HG03565 (cell line): ENCODE measurements around the gene TMEM182.

Source experiments
- ATAC-seq: cut with Tn5 transposase; IDR thresholded peaks from one replicate; pipeline ENCODE4 v1.9.1; 2021; ENCODE audit warnings: mild to moderate bottlenecking, moderate library complexity; ENCODE audit not compliant: unreplicated experiment

The TMEM182 gene, protein sequence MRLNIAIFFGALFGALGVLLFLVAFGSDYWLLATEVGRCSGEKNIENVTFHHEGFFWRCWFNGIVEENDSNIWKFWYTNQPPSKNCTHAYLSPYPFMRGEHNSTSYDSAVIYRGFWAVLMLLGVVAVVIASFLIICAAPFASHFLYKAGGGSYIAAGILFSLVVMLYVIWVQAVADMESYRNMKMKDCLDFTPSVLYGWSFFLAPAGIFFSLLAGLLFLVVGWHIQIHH

DNA sequence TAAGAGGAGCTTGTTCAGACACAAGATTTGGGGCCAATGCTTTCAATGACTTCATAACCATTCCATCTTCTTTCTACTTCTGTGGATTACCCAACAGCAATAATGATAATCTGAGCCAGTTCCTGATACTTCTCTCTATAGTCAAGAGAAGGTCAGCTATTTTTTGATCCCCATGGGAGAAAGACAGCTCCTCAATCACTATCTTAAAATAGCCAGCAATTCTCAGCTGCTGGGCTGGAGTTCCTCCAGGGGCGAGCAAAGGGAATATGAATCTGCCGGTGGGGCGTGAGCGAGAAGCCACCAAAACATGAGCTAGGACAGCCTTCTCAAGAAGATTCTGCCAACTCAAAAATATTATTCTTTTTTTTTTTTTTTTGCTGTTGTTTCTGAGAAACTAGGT, at the start of gene TMEM182:
Gene TMEM182, plus strand, starts transcription at position 269 of the 400 bp plus-strand sequence. CDS start 187 bp downstream, outside the sequence.
- no peak for ATAC-seq

DNA sequence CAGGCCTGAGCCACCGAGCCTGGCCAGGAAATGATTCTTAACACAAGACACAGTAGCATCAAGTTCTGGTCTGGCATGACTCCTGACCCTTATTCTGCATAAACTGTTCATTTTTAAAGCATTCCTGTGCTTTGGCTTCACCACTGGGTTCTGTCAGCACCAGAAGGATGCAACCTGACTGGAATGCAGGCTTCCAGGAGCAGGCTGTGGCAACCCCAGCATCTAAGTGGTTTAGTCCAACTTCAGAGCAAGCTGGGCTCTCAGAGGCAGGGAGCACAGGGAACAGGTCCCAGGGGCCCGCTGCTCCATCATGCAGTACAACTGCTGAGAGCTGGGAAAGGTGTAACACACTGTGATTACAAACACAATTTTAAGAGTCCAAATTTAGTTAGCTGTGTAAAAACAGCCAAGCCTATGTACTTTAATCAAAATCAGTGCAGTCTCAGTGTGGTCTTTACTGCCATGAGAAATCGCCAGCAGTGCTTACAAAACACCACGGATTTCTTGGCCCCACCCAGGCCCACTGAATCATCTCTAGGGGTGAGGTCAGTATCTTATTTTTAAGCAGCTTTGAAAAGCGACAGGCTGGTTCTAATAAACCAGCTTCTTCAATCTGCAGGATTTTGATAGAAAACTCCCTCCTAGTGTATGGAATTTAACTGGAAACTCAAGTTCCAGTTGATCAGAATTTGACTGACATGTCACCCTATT, 44.4 kb upstream of the TMEM182 start:
- no peak for ATAC-seq

DNA sequence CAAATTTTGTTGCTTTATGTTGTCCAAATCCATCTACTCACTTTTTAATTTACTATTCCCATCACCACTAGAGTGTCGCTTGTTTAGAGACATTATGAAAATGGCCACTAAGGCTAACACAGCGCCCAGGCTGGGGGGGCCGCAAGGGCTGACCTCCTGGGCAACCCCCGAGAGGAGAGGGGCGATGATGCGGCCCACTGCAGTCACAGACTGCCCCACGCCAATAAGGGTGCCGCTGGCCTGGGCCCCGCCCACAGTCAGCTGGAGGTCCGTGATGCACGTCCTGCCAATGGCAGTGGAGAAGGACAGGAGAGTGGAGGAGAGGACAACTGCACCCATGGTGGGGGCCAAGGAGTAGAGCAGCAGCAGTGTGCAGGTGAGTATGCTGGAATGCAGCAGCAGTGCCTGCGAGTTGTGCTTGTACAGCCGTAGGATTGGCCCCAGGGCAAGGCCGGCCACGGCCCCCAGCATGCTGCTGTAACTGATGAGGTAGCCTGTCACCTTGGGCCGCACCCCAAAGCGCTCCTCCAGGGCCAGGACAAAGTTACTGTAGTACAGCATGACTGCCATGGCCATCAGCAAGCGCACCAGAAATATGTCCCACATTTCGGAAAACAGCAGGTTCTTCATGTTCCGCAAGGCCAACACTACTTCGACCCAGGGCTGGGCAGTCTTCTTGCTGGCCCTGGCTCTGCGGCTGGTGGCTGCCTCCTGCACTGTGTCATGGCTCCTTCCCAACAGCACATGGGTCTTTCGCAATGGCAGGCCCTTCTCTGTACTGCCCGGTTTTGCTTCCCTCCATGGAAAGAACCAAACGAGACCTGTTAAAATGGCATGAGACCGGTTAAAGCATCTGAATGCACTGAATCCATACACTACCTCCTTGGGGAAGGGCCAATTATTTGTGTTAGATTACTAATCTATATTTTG, 43.2 kb upstream of the TMEM182 start:
- ATAC-seq = no peak

DNA sequence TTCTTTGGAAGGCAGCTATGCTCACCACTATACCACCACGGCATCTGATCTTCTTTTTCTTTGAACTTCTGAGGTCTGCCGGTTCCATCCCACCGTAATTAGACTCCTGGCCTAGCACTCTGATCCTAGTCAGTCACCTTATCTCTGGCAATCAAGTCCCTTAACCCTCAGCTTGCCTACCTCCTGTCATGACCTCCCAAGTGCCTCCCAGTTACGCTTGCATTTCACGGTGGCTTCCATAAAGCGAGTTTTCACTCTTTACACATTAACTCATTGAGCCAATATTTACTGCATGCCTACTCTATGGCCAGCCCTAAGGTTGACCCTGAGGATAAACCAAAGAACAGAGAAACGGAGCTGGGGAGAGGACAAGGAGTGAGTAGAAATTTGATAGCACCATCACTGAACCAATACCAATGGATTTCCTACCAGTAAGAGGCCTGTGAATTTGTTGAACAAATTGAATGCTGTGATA, 37.8 kb upstream of the TMEM182 start:
- no peak for ATAC-seq

DNA sequence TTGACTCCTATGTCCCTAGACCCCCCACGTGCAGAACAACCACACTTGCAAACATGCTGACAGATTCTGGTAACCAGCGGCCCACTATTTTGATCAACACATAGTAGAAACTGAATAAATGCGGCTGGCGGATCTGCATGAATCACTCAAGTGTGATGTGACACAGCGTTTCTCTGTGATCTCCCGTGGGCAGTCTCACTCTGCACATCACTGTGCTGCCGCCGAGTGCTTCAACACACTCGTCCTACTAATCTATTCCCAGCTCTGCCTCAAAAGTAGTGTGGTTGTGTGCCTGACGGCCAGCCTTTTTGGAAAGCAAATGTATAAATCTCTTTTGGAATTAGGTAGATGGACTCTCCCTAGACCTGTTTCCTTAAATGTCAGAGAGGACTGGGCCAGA, 37.3 kb upstream of the TMEM182 start:
- no peak for ATAC-seq

DNA sequence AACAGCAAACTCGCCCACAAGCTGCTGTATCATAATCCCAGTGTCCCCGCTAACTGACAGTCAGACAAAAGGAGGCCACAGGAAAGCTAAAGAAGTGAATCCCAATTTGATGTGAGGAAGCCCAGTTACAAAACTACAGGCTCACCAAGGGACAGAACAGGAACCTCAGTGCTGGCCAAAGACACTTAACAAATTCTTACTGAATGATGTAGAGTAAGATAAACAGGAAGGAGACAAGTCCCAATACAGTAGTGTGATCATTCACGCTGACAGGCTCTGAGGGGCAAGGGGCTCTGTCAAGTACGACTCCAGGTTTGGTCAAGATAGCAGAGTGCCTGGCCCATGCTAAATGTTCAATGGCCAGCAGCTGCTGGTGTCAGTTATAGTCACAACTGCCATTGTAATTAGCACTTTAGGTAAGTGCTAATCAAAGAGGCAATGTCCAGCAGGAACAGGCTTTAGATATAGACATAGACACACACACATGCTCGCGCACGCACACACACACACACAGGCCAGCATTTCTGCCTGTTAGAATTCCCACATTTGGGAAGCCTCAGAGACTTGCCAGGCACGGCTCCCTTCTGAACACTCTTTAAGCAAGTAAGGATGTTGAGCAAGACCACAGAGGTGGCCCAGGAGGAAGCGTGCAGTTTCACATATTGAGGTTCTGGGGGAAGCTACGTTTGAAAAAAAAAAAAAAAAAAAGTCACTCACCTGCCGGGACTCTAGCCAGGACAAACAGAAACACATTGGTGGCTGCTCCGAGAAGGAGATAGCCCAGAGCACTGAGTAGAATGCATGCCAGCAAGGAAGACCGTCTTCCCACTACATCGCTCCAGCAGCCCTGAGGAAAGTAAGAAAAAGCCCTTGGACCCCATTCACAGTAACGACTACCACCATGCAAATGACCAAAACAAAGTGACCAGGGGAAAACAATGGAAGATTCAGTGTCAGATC, 35.4 kb upstream of the TMEM182 start:
- no peak for ATAC-seq

DNA sequence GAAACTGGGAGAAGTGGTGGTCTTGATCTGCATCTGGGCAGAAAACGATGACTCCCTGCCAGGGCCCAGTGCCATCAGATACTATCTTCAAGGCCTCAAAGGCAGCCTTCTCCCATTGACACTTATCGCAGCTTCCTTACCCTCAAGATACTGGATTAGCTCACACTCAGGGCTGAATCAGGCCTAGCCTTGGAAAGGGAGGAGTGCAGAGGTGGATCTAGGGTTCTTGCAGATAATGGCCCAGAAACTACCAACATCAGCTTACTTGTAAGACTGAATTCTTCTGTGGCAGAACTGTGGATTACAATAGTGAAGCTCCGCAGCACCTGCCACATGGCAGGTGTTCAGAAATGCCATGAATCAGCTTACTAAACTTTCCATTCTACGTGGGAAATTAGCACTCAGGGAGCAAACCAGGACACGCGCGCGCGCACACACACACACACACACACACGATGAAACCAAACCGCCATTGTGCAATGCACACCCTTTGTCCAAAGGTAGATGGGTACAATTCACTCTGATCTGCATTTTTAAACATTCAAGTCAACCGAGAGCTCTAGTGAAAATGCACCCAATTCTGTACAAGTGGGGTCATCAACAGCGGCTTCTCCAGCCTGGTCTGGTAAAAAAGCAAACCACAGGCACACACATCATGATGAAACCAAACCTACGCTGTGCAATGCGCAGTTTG, 26.3 kb upstream of the TMEM182 start:
- no peak for ATAC-seq

DNA sequence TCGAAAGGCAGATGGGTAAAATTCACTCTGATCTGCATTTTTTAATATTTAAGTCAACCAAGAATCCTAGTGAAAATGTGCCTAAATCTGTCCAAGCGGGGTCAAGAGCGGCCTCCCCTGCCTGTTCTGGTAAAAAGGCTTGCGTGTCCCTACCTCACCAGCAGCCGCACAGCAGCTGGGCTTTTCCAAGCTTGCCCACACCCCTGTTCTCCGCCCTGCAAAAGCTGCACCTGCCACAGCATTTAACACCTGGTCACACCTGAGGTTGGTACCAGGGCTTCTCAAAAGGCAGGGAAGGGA, 25.8 kb upstream of the TMEM182 start:
- peak; percentile 5 for ATAC-seq

DNA sequence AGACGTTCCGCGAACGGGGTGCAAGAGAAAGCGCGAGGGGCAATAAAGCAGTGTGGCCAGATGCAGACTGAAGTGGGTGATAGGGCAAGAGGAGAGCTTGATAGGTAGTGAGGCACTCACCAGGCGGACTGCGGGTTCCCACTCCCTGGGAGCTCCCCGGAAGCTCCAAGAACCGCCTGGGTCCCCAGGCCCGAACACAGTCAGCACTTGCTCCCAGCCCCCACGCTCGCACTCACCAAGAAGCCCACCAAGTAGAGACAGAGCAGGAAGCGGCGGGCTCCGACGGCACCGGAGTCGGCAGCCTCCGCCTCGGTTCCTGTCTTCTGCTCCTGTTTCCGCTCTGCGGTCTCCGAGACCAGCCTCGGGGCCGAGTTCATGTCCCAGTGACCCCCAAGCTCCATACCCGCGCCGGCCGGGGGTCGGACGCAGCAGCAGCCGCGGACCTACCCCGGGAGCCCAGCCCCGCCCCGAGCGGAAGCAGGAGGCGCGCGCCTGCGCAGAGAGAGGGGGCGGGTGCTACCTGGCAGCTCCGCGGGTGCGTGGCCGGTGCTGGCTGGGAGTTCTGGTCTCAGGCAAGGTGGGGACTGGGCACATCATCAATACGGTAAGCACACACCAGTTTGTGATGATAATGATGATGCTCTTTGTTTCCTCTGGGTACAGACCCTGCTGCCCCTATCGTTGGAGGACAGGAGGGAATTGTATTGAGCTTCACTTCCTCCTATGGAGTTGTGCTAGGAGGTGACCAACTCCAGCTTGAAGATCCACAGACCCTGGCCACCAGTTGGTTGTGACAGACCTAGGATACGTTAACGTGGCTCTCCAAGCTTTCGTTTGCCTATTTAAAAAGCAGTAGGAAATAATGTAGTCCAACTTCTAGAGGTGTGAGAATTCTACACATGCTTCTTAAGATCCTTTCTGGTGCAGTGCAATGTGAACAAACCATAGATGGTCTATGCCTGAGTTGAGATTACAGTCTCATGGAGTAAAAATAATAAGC, 25.1 kb upstream of the TMEM182 start:
- peak; percentile 84 for ATAC-seq

DNA sequence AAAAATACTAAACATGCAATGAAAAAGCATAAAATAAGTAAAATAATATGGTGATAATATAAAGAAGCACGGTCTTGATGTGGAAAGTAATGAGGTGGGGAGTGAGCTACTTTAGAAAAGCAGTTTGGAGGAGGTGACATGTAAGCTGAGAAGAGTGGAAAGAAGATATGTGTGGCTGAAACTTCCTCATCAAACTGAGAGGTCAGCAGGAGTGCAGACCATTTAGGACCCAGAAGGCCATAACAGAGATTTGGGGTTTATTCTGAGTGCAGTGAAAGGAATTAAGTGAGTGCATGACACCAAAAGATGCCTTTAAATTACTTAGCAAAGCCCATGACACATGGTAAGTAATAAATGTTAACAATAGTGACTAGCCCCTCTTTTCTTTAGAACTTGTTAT, 24.4 kb upstream of the TMEM182 start:
- peak; percentile 56 for ATAC-seq

DNA sequence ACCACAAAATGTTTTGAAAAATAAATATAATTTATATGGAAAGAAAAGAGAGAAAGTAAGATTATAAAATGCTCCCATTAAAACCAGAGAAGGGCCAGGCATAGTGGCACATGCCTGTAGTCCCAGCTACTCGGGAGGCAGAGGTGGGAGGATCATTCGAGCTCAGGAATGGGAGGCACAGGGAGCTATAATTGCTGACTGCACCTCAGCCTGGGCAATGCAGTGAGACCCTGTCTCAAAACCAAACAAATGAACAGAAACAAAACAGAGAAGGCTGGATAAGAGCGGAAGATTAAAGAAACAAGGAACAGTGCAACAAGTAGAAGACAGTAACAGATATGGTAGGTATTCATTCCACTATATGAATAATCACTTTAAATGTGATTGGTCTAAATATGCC, 18.6 kb upstream of the TMEM182 start:
- no peak for ATAC-seq

DNA sequence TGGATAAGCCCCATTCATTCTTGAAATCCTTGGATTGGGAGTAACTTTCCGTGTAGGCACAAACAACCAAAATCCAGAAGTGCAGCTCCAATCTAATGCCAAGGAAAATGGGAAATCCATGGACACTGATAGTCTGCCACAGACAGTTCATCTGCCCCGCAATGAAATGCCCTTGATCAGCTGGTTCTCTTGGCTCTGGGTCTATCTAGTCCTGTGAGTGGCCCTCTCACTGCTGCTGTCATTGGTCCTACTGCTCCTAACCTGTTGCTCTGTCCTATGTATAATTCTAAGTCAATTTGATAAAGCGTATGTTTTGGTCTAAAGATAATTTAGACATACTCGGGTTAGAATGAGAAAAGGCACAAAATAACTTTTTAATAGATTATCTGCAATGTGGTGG, 13.7 kb upstream of the TMEM182 start:
- ATAC-seq = no peak

DNA sequence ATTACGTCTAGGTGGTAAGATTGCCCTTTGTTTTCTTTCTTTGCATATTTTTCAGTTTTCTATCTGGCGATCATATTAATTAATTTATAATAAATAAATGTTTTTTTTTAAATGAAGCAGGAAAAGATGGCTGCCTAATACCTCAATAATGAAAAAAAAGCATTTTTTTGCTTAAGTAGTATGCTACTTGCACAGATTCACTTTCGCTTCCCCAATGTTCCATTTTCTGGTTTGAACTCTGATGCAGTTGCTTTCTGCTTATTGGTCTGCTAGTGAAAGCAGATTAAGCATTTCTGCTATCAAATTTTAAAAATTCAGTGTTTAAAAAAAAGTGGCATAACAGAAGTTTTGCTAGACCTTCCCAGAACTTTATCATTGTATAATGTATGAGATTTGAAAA, 11.9 kb upstream of the TMEM182 start:
- peak; percentile 79 for ATAC-seq

DNA sequence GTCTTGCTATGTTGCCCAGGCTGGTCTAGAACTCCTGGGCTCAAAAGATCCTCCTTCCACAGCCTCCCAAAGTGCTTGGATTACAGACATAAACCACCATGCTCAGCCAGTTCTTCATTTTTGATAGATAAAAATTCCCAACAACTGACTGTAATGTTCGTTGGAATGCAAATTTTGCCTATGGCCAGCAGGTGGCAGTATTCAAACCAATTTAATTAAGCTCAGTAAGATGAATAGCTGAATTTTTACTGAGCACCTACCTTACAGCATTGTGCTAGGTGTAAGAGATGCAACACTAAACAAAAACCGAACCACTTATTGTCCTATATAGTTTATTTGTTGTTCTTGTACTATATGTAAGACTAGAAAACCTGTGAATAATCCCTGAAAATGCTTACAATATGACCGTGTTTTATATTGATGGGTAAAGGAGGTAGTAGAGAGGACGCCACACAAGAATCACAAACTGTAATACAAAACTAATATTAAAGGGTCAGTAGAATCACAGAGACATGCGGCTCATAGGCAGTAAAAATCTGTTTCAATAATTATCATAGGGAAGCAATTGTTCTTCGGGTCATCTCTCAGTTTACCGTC, 8.2 kb upstream of the TMEM182 start:
- peak; percentile 42 for ATAC-seq

DNA sequence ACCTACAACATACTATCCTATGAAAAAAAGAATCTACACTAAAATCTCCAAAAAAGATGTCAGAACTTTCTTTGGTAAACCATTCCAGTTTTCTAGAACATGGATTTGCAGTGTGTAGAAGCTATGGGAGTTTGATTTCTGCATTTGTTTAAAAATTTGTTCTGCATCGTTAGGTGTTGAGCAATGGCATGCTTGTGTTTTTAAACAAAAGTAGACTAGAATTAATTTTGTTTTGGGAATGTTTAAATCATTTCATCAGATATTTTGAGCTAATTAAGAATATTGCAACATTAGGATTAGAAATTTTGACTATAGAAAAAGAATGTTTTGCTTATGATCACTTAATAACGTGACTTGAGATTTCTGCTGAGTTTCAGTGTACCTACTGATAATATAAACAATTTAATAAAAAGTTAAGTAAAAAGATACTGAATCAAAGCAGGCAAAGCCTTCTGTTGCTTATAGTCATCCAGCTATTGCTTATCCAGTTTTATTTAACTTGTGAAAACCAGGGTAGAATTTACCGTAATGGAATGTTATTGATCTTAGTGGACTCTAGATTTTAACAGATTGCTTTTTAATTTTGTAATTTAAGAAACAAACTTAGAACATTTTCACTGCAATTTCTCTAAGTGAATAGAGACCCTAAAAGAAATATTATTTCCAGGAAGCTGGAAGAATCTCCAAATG, 7.2 kb upstream of the TMEM182 start:
- no peak for ATAC-seq

DNA sequence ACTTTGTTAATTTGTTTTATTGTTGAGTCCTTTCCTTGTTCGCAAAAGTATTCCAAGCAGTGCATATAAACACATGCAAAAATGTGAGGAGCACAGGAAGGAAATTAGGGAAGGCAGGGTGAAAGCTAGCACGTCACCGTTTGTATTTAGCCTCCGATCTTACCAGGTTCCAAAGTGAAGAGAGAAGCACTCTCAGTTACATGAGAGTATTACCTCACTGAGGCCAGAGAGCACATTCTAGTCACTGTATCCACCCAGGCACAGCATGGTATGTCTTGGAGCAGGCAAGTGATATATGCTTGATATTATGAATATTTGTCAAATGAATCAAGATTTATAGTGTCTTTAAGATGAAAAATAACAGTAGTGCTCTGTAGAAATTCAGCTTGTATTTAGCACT, 6.5 kb upstream of the TMEM182 start:
- ATAC-seq = no peak

DNA sequence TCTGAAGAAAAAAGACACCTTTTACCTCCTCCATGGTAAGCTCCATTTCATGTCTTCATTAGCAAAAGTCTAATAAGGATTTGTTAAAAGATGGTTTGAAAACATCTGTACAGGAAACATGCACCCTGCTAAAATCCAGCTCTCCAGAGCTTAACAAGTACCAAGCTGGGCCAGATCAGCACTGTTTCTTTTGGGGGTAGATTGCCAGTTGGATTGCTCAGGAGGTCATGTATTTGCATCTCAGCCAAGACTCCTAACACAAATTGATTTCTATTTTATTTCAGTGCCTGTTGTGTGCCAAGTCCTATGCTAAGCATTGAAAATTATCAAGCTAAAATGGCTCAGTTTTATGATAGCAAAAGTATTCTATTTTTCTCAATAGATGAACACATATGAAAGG, 3.4 kb upstream of the TMEM182 start:
- ATAC-seq = no peak

DNA sequence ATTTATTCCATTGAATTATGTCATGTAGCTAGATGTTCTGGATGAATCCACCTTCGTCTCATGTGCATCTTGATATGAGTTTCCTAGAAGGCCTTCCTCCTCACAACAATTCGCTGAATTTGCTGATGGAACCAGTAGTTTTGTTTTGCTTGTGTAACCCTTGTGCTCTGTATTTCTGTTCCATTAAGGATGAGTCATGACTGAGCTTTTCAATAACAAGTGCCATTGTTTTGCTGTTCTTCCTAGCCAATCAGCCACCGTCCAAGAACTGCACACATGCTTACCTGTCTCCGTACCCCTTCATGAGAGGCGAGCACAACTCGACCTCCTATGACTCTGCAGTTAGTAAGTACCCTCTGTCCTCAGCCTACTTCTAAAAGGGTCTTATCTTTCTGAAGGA, 2.3 kb downstream of the TMEM182 start:
- no peak for ATAC-seq
